SK-N-SH (cell line): ENCODE data around the gene THSD7B. TPM values are rescaled to one million over a fixed set of nuclear protein-coding genes. Genes with fewer than 3 reads are reported as not detected.

Source experiments
- CTCF ChIA-PET: fragments of 300-600, 350-600 bp; formaldehyde crosslinking; extraction: SDS; loops from one replicate; lab custom pipeline; 2021; lab: Yijun Ruan, JAX
- POLR2A ChIA-PET: fragments of 350-600 bp; sonication (Branson Sonifier 250); formaldehyde crosslinking; extraction: SDS; loops from one replicate; lab custom pipeline; 2020; ENCODE audit warnings: antibody characterized with exemption, inconsistent platforms; lab: Yijun Ruan, JAX
- DNase-seq: peaks from one replicate; pipeline ENCODE4 v3.0.0; 2012
- H2AFZ ChIP-seq: fragments of 200-600 bp; sonication (generic); 2 replicates; pipeline ENCODE4 v1.8.1; 2016; ENCODE audit warnings: antibody characterized with exemption, mild to moderate bottlenecking, low read depth
- H3F3A ChIP-seq: fragments of 200-600 bp; sonication (generic); replicated peaks from 2 replicates; pipeline ENCODE3; 2016; ENCODE audit warnings: antibody characterized with exemption, mild to moderate bottlenecking; ENCODE audit not compliant: insufficient read depth
- H3K27ac ChIP-seq, 2 experiments: fragments of 200-500 bp in 1 of 2; fragments of 200-600 bp in 1 of 2; sonication (Bioruptor generic) in 1 of 2; sonication (generic), shearing (Covaris generic) in 1 of 2; 2 replicates each; pipeline versions ENCODE4 v1.5.1 to v1.6.1; 2014 to 2016; ENCODE audit warnings: low read depth in 2 of 2, inconsistent platforms in 1 of 2, low read length in 1 of 2, mild to moderate bottlenecking in 1 of 2, mixed read lengths in 1 of 2
- H3K27me3 ChIP-seq: fragments of 200-600 bp; sonication (generic), shearing (Covaris generic); 2 replicates; pipeline ENCODE4 v1.6.1; 2016; ENCODE audit warnings: mixed run types; ENCODE audit not compliant: insufficient read depth
- H3K36me3 ChIP-seq, 2 experiments: fragments of 200-500 bp in 1 of 2; fragments of 200-600 bp in 1 of 2; sonication (Bioruptor generic) in 1 of 2; sonication (generic) in 1 of 2; replicated peaks in 1 of 2; 2 replicates each; pipeline versions ENCODE3 to v1.5.1; 2014 to 2016; ENCODE audit warnings: low read length in 1 of 2, mild to moderate bottlenecking in 1 of 2; ENCODE audit not compliant: insufficient read depth in 2 of 2, control insufficient read depth in 1 of 2
- H3K4me1 ChIP-seq, 2 experiments: fragments of 200-500 bp in 1 of 2; fragments of 200-600 bp in 1 of 2; sonication (Bioruptor generic) in 1 of 2; sonication (generic), shearing (Covaris generic) in 1 of 2; 2 replicates each; pipeline versions ENCODE4 v1.5.1 to v1.6.1; 2014 to 2016; ENCODE audit warnings: low read depth in 1 of 2, low read length in 1 of 2, mixed run types in 1 of 2; ENCODE audit not compliant: insufficient read depth in 2 of 2, control insufficient read depth in 1 of 2
- H3K4me2 ChIP-seq: fragments of 200-600 bp; sonication (generic), shearing (Covaris generic); 2 replicates; pipeline ENCODE4 v1.6.1; 2017; ENCODE audit warnings: mixed run types
- H3K4me3 ChIP-seq, 2 experiments: fragments of 200-500 bp in 1 of 2; fragments of 200-600 bp in 1 of 2; sonication (Bioruptor generic) in 1 of 2; sonication (generic), shearing (Covaris generic) in 1 of 2; 2 replicates each; pipeline versions ENCODE4 v1.5.1 to v1.8.1; 2014 to 2016; ENCODE audit warnings: low read depth in 2 of 2, inconsistent platforms in 1 of 2, low read length in 1 of 2, mild to moderate bottlenecking in 1 of 2, mixed read lengths in 1 of 2, moderate library complexity in 1 of 2
- H3K79me2 ChIP-seq: fragments of 200-600 bp; sonication (generic); 2 replicates; pipeline ENCODE4 v1.8.1; 2017; ENCODE audit warnings: mild to moderate bottlenecking; ENCODE audit not compliant: insufficient read depth
- H3K9ac ChIP-seq: fragments of 200-600 bp; sonication (generic); 2 replicates; pipeline ENCODE4 v1.6.1; 2017; ENCODE audit warnings: mixed run types
- H3K9me2 ChIP-seq: fragments of 200-600 bp; sonication (generic); 2 replicates; pipeline ENCODE4 v1.6.1; 2017; ENCODE audit warnings: mixed run types
- H3K9me3 ChIP-seq: fragments of 200-600 bp; sonication (generic); 2 replicates; pipeline ENCODE4 v1.6.1; 2017; ENCODE audit warnings: mixed run types, mild to moderate bottlenecking, moderate library complexity
- H4K20me1 ChIP-seq: fragments of 200-600 bp; sonication (generic); 2 replicates; pipeline ENCODE4 v1.6.1; 2017; ENCODE audit warnings: mild to moderate bottlenecking, mixed run types; ENCODE audit not compliant: insufficient read depth
- CHD2 ChIP-seq: fragments of 150-350 bp; IDR thresholded peaks from 2 replicates; pipeline ENCODE4 v1.6.1; 2018; ENCODE audit warnings: low read length; ENCODE audit not compliant: partially characterized antibody
- EP300 ChIP-seq, 2 experiments: IDR thresholded peaks; 2 replicates each; pipeline versions ENCODE4 v1.4.0 to v1.6.1; 2012; ENCODE audit warnings: borderline replicate concordance in 1 of 2, low read depth in 1 of 2, low read length in 1 of 2
- GABPA ChIP-seq: IDR thresholded peaks from 2 replicates; pipeline ENCODE4 v1.4.0; 2012; ENCODE audit warnings: low read depth, mild to moderate bottlenecking
- MXI1 ChIP-seq: IDR thresholded peaks from 2 replicates; pipeline ENCODE4 v1.6.1; 2012; ENCODE audit warnings: mild to moderate bottlenecking, low read depth, low read length, improper control_type of control experiment
- NRF1 ChIP-seq: IDR thresholded peaks from 2 replicates; pipeline ENCODE4 v1.6.1; 2012; ENCODE audit warnings: low read depth, mild to moderate bottlenecking, low read length
- RCOR1 ChIP-seq: fragments of 150-350 bp; IDR thresholded peaks from 2 replicates; pipeline ENCODE4 v1.6.1; 2017; ENCODE audit warnings: antibody characterized with exemption, low read length
- RXRA ChIP-seq: IDR thresholded peaks from 2 replicates; pipeline ENCODE4 v1.4.0; 2012; ENCODE audit warnings: low read depth, mild to moderate bottlenecking, borderline replicate concordance
- TCF12 ChIP-seq: IDR thresholded peaks from 2 replicates; pipeline ENCODE4 v1.4.0; 2012
- WGBS: methylation state at CpG from one replicate; pipeline ENCODE4 v1.1.6; 2017; ENCODE audit warnings: low lambda C conversion rate; 5-methylcytosine and 5-hydroxymethylcytosine counted together
- polyA plus RNA-seq, 3 experiments: library from polyadenylated mRNA; depleted of rRNA; stranded (reverse); fragments of >200 nt; gene quantifications; 2 replicates each; pipeline ENCODE4 v1.2.3, GENCODE V29; 2012
- TF ChIP-seq, protein P1 (sequence below): IDR thresholded peaks from 2 replicates; pipeline ENCODE4 v1.6.1; 2012; ENCODE audit warnings: mild to moderate bottlenecking, low read depth, low read length, moderate library complexity
- TF ChIP-seq, protein P2 (sequence below): fragments of 150-350 bp; IDR thresholded peaks from 2 replicates; pipeline ENCODE4 v1.6.1; 2016; ENCODE audit warnings: mild to moderate bottlenecking, low read depth, low read length
- TF ChIP-seq, protein P3 (sequence below): IDR thresholded peaks from 2 replicates; pipeline ENCODE4 v1.4.0; 2012; ENCODE audit warnings: low read depth, borderline replicate concordance
- TF ChIP-seq, protein P4 (sequence below): IDR thresholded peaks from 2 replicates; pipeline ENCODE4; 2012
- TF ChIP-seq, protein P5 (sequence below): IDR thresholded peaks from 2 replicates; pipeline ENCODE4 v1.4.0; 2012; ENCODE audit warnings: low read depth, borderline replicate concordance

Gene THSD7B
- polyA plus RNA-seq, 1 of the 3 experiments (the other 2 are of a cell fraction) = not detected

DNA sequence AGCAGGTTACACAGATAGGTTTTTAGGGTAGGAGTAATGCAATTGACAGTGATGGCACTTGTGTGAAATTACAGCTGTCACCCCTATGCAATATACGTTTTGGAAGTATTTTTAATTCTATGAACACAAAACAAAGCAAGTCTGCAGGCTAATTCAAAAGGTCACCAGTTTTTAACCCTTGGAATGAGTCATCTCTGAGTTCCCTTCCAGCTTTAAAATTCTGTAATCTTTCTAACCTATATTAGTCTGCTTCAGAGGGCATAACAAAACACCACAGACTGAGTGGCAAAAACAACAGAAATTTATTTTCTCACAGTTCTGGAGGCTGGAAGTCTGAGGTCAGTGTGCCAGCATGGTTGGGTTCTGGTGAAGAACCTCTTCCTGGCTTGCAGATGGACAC lies 602.0 kb downstream of the THSD7B start:
- Histone ChIP-seq H3K4me1 (no peaks in the 10 kb centered on the region), H3K4me3 (no peak overlapping the region), H2AFZ (no peak overlapping the region), H4K20me1 (no peaks in the 10 kb centered on the region), H3K36me3 (no peaks in the 10 kb centered on the region), H3K4me2 (no peak overlapping the region), H3K27me3 (no peaks in the 10 kb centered on the region), H3F3A (no peaks in the 10 kb centered on the region), H3K9me3 (no peaks in the 10 kb centered on the region), H3K27ac (no peak overlapping the region), H3K79me2 (no peaks in the 10 kb centered on the region), H3K9ac (no peak overlapping the region), H3K9me2 (no peaks in the 10 kb centered on the region)
- 5% methylated on average over 1 of the region's 1 CpG for WGBS
- CTCF ChIA-PET = no interaction called here
- no peak for DNase-seq
- TF ChIP-seq, protein P1, sequence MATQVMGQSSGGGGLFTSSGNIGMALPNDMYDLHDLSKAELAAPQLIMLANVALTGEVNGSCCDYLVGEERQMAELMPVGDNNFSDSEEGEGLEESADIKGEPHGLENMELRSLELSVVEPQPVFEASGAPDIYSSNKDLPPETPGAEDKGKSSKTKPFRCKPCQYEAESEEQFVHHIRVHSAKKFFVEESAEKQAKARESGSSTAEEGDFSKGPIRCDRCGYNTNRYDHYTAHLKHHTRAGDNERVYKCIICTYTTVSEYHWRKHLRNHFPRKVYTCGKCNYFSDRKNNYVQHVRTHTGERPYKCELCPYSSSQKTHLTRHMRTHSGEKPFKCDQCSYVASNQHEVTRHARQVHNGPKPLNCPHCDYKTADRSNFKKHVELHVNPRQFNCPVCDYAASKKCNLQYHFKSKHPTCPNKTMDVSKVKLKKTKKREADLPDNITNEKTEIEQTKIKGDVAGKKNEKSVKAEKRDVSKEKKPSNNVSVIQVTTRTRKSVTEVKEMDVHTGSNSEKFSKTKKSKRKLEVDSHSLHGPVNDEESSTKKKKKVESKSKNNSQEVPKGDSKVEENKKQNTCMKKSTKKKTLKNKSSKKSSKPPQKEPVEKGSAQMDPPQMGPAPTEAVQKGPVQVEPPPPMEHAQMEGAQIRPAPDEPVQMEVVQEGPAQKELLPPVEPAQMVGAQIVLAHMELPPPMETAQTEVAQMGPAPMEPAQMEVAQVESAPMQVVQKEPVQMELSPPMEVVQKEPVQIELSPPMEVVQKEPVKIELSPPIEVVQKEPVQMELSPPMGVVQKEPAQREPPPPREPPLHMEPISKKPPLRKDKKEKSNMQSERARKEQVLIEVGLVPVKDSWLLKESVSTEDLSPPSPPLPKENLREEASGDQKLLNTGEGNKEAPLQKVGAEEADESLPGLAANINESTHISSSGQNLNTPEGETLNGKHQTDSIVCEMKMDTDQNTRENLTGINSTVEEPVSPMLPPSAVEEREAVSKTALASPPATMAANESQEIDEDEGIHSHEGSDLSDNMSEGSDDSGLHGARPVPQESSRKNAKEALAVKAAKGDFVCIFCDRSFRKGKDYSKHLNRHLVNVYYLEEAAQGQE = no peak
- TF ChIP-seq CHD2 (no peak), GABPA (no peak)
- TF ChIP-seq, protein P2, sequence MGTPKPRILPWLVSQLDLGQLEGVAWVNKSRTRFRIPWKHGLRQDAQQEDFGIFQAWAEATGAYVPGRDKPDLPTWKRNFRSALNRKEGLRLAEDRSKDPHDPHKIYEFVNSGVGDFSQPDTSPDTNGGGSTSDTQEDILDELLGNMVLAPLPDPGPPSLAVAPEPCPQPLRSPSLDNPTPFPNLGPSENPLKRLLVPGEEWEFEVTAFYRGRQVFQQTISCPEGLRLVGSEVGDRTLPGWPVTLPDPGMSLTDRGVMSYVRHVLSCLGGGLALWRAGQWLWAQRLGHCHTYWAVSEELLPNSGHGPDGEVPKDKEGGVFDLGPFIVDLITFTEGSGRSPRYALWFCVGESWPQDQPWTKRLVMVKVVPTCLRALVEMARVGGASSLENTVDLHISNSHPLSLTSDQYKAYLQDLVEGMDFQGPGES = no peak
- POLR2A ChIA-PET = no interaction called here

DNA sequence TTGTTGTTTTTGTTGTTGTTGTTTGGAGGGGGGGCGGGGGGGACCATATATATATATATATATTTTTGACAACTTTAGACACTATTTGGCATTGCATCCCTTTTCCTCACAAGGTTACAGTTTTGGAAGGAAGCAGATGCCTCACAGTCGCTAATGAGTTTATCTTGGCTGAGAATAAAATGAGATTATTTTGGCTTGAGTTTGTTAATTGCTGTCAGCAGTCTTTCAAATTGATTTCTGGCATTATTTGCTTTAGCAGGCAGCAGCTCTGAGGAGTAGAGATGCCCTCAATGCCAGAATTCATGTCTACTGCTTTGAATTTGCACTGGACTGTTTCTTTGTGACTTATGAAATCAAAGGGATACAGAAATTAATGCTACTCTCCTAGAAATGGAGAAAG lies 603.8 kb downstream of the THSD7B start:
- H4K20me1 ChIP-seq = no peaks in the 10 kb centered on the region
- no peaks in the 10 kb centered on the region for H3K4me1 ChIP-seq
- WGBS = 9% methylated on average over 2 of the region's 2 CpGs
- H3K4me2 ChIP-seq = no peak overlapping the region
- no peak overlapping the region for H2AFZ ChIP-seq
- no peak for DNase-seq
- no peaks in the 10 kb centered on the region for H3K27me3 ChIP-seq
- H3K79me2 ChIP-seq = no peaks in the 10 kb centered on the region
- H3K9me2 ChIP-seq = no peaks in the 10 kb centered on the region
- ChIA-PET CTCF (no interaction called here), POLR2A (no interaction called here)
- no peak overlapping the region for H3K4me3 ChIP-seq
- no peaks in the 10 kb centered on the region for H3K9me3 ChIP-seq
- H3K9ac ChIP-seq = no peak overlapping the region
- H3K36me3 ChIP-seq = no peaks in the 10 kb centered on the region
- no peaks in the 10 kb centered on the region for H3F3A ChIP-seq
- no peak overlapping the region for H3K27ac ChIP-seq
- TF ChIP-seq RCOR1 = no peak
- TF ChIP-seq TCF12 = no peak
- TF ChIP-seq, protein P3, sequence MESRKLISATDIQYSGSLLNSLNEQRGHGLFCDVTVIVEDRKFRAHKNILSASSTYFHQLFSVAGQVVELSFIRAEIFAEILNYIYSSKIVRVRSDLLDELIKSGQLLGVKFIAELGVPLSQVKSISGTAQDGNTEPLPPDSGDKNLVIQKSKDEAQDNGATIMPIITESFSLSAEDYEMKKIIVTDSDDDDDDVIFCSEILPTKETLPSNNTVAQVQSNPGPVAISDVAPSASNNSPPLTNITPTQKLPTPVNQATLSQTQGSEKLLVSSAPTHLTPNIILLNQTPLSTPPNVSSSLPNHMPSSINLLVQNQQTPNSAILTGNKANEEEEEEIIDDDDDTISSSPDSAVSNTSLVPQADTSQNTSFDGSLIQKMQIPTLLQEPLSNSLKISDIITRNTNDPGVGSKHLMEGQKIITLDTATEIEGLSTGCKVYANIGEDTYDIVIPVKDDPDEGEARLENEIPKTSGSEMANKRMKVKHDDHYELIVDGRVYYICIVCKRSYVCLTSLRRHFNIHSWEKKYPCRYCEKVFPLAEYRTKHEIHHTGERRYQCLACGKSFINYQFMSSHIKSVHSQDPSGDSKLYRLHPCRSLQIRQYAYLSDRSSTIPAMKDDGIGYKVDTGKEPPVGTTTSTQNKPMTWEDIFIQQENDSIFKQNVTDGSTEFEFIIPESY = no peak
- TF ChIP-seq RXRA = no peak
- no peak for TF ChIP-seq EP300 (IDR thresholded peaks at IDR 0.05; ENCODE audit: borderline replicate concordance in 1 of 2, low read depth in 1 of 2, low read length in 1 of 2)
- TF ChIP-seq, protein P1 = no peak
- TF ChIP-seq, protein P2 = no peak
- TF ChIP-seq, protein P4, sequence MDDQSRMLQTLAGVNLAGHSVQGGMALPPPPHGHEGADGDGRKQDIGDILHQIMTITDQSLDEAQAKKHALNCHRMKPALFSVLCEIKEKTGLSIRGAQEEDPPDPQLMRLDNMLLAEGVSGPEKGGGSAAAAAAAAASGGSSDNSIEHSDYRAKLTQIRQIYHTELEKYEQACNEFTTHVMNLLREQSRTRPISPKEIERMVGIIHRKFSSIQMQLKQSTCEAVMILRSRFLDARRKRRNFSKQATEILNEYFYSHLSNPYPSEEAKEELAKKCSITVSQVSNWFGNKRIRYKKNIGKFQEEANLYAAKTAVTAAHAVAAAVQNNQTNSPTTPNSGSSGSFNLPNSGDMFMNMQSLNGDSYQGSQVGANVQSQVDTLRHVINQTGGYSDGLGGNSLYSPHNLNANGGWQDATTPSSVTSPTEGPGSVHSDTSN = no peak
- no peak for TF ChIP-seq NRF1
- TF ChIP-seq, protein P5, sequence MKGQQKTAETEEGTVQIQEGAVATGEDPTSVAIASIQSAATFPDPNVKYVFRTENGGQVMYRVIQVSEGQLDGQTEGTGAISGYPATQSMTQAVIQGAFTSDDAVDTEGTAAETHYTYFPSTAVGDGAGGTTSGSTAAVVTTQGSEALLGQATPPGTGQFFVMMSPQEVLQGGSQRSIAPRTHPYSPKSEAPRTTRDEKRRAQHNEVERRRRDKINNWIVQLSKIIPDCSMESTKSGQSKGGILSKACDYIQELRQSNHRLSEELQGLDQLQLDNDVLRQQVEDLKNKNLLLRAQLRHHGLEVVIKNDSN = no peak
- no peak for TF ChIP-seq MXI1
